Measurements from ENCODE around the gene TSPAN32.
"Not testable (repeated sequence)": the region's sequence is repeated elsewhere in the genome, so short reads cannot be mapped to it uniquely, and the experiment has no call there.

TSPAN32 gene

DNA sequence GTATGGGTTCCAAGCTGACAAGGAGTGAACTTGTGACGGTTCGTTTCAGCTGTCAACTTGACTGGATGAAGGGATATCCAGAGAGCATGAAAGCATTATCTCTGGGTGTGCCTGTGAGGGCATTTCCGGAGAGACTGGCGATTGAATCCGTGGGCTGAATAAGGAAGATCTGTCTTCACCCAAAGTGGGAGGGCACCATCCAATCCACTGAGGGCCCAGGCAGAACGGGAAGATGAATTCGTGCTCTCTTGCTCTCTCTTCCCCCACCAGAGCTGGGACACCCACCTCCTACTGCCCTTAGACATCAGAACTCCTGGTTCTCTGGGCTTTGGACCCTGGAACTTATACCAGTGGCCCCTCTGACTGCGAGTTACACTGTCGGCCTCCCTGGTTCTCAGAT is 59.8 kb downstream of the TSPAN32 start:
- H3K4me1 Mint-ChIP-seq (ENCODE audit: low read depth), result no peaks in the 10 kb centered on the region
- no peak overlapping the region for H3K27ac Mint-ChIP-seq
- no peaks in the 10 kb centered on the region for H3K36me3 Mint-ChIP-seq (ENCODE audit: low read depth)
- no peaks in the 10 kb centered on the region for H3K27me3 Mint-ChIP-seq
- no peaks in the 10 kb centered on the region for H3K9me3 Mint-ChIP-seq
- H3K4me3 Mint-ChIP-seq, result no peak overlapping the region

DNA sequence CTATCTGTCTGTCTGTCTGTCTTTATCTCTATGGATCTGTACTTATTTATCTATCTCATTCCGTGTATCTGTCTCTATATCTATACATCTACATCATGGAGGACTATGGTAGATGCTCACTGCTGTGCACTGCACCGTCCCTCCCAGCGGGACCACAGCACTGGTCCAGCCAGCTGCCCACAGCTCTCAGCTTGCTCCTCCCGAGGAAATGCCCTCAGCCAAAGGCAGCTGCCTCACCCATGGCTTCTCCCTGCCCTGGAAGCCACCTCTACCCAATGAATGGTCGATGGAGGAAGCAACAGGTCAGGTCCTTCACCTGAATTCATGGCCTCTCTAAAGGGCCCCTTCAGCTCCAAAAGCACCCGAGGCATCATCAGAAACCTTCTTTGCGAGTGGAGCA is 60.6 kb downstream of the TSPAN32 start:
- Mint-ChIP-seq H3K4me1 (ENCODE audit: low read depth) (no peaks in the 10 kb centered on the region), H3K27me3 (no peaks in the 10 kb centered on the region), H3K27ac (peak overlapping the region; percentile 1), H3K4me3 (no peak overlapping the region), H3K9me3 (no peaks in the 10 kb centered on the region), H3K36me3 (ENCODE audit: low read depth) (no peaks in the 10 kb centered on the region)

DNA sequence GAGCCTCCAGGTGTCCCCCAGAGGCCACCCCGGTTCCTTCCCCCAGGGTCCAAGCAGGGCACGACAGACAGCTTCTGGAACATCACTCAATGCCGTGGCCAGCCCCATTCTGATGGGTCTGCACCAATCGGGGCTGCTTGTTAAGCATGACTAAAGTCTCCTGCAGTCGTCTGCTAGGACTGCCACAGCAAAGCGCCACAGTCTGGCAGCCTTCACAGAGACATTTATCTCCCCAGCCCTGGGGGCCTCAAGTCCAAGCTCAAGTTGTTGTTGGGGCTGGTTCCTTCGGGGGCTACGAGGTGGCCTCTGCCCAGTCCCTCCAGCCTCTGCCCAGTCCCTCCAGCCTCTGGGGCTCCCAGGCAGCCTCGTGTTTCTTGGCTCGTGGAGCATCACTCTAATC is 61.3 kb downstream of the TSPAN32 start:
- H3K9me3 Mint-ChIP-seq, result no peaks in the 10 kb centered on the region
- H3K27ac Mint-ChIP-seq, result no peak overlapping the region
- no peaks in the 10 kb centered on the region for H3K27me3 Mint-ChIP-seq
- no peaks in the 10 kb centered on the region for H3K36me3 Mint-ChIP-seq (ENCODE audit: low read depth)
- H3K4me3 Mint-ChIP-seq, result no peak overlapping the region
- no peaks in the 10 kb centered on the region for H3K4me1 Mint-ChIP-seq (ENCODE audit: low read depth)

DNA sequence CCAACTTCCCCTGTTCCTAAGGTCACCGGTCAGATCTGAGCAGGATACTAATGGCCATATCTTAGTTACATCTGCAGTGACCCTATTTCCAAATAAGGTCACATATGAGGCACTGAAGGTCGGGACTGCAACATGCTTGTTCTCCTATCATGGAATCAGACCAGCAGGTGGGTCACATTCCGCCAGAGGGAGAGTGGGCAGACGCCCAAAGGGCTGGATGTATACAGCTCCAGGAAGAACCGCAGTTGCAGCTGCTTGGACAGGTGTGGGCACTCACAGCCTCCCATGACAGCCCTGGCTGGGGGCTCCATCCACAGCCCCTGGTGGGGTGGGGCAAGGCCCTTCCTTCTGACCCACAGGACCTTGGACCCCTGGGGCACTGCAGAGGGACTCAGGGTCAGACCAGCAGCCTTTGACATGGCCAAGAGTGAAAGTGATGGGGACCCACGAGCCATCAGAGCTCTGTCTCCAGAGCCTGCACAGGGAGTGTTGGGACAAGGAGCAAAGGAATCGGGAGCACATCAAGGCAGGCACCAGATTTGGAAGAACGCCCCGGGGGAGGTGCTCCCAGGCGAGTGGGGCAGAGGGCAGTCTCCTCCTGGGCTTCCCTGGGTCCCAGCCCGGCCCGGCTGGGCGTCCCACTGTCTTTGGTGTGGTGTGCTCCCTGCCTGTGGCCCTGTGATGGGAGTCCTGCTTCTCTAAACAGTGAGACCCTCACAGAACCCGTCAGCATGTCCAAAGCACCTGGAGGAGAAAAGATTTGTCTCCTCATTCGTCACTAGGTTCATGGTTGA is 62.0 kb downstream of the TSPAN32 start:
- H3K4me3 Mint-ChIP-seq, result no peak overlapping the region
- no peaks in the 10 kb centered on the region for H3K4me1 Mint-ChIP-seq (ENCODE audit: low read depth)
- H3K9me3 Mint-ChIP-seq, result no peaks in the 10 kb centered on the region
- H3K27ac Mint-ChIP-seq, result no peak overlapping the region
- H3K27me3 Mint-ChIP-seq, result no peaks in the 10 kb centered on the region
- no peaks in the 10 kb centered on the region for H3K36me3 Mint-ChIP-seq (ENCODE audit: low read depth)

DNA sequence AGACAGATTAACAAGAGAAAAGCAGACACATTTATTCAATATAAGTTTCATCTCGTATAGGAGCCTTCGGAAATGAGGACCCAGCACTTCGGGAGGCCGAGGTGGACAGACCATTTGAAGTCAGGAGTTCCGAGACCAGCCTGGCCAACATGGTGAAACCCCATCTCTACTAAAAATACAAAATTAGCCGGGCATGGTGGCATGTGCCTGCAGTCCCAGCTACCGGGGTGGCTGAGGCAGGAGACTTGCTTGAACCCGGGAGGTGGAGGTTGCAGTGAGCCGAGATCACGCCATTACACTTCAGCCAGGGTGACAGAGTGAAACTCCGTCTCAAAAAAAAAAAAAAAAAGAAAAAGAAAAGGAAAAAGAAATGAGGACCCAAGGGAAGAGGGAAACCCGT is 62.6 kb downstream of the TSPAN32 start:
- not testable (repeated sequence) for H3K27me3 Mint-ChIP-seq; H3K4me3 Mint-ChIP-seq; H3K9me3 Mint-ChIP-seq; H3K4me1 Mint-ChIP-seq (ENCODE audit: low read depth); H3K27ac Mint-ChIP-seq; H3K36me3 Mint-ChIP-seq (ENCODE audit: low read depth)

DNA sequence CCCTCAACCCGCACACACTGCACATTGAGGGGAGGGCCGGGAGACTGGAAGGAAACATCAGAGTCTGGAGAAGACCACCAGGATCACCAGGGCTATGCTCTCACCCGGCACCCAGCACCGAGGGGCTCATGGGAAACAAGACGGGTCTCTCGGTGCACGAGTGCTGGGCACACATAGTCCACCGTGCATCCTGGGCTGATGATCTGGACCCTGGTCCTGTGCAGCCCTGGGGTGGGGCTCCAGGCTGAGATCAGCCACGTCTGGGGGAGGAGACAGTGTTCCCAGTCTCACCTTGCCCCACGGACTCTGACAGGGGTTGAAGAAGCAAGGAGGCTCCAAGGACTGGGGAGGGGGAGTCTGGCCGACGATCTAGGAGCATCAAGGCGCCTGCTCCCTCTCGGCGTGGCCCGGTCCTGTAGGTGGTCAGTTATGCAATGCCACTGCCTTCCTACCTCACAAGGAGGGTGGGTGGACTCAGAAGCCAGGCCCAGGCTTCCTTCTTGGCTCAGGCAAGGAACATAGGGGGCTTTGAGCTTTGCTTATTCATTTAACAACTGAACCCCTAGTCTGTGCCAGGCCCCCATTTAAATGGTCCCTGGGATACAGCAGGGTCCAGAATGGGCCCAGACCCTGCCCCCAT is 63.9 kb downstream of the TSPAN32 start:
- Mint-ChIP-seq H3K27ac (no peak overlapping the region), H3K4me1 (ENCODE audit: low read depth) (no peaks in the 10 kb centered on the region), H3K27me3 (no peaks in the 10 kb centered on the region), H3K9me3 (no peaks in the 10 kb centered on the region), H3K36me3 (ENCODE audit: low read depth) (no peaks in the 10 kb centered on the region), H3K4me3 (no peak overlapping the region)

DNA sequence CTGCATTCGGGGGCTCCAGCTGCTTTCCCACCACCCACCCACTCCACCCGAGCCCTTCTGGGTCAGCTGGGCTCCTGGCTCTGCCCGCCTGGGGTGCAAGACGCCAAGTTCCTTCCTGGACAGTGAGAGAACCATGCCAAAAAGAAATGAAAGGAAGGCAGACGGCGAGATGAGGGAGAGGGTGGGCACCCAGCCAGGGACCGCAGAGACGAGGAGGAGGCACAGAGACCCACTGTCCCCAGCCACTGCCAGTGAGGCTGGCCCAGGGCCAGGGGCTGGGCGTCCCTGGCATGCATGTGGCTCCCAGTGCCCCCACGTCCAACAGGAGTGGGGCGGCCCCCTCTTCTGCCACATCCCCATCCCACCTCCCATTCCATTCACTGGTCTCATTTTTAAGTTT is 64.5 kb downstream of the TSPAN32 start:
- no peak overlapping the region for H3K4me3 Mint-ChIP-seq
- no peaks in the 10 kb centered on the region for H3K36me3 Mint-ChIP-seq (ENCODE audit: low read depth)
- H3K27me3 Mint-ChIP-seq, result no peaks in the 10 kb centered on the region
- no peak overlapping the region for H3K27ac Mint-ChIP-seq
- H3K4me1 Mint-ChIP-seq (ENCODE audit: low read depth), result no peaks in the 10 kb centered on the region
- no peaks in the 10 kb centered on the region for H3K9me3 Mint-ChIP-seq

DNA sequence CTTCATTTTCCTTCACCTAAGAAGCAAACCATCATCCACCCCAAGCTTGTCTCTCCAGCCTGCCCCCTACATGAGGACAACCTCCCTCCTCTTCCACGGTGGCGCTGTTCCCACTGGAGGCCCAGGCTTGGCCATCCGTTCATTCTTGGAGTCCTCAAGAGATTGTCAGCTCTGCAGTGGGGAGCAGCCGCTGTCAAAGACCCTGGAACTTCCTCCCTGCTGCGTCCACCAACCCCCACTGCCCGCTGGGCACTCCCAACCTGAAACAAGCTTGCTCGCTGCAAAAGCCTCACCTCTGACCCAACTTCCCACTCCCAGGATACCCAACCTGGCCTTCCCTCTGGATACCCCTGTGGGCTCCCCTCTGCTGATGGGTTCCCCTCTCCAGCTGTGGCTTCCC is 64.9 kb downstream of the TSPAN32 start:
- no peaks in the 10 kb centered on the region for H3K9me3 Mint-ChIP-seq
- H3K4me1 Mint-ChIP-seq (ENCODE audit: low read depth), result no peaks in the 10 kb centered on the region
- no peaks in the 10 kb centered on the region for H3K36me3 Mint-ChIP-seq (ENCODE audit: low read depth)
- H3K4me3 Mint-ChIP-seq, result no peak overlapping the region
- H3K27me3 Mint-ChIP-seq, result no peaks in the 10 kb centered on the region
- H3K27ac Mint-ChIP-seq, result no peak overlapping the region

DNA sequence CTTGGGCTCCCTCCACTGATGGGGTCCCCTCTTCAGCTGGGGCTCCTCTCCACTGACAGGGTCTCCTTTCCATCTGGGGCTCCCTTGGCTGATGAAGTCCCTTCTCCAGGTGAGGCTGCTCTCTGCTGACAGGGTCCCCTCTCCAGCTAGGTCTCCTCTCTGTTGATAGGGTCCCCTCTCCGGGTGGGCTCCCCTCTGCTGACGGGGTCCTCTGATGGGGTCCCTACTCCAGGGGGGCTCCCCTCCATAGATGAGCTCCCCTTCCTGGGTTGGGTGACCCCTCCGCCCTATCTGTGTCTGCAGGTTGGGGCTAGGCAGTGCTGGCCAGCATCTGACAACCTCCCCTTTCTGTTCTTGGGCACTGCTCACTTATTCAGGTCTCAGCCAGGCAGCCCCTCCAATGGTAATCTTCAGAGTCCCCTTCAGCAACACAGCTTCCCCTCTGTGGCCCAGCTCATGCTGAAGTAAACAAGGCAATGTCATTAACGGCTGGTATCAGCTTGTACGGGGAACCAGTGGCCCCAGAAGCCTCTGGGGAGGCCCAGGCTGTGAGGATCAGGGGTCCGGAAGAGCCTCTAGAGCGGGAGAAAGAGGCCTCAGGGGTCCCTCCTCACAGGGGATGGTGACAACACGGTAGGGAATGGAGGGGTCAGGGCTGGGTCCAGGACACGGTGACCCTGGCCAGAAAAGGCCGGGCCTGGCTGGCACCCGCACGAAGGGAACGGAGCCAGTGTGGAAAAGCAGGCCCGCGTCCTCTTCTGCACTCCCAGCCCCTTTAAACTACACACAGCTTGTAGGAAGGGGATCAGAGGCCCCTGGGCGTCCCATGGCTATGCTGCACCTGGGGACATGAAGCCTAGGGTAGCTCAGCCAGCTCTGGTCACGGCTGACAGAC is 65.7 kb downstream of the TSPAN32 start:
- no peaks in the 10 kb centered on the region for H3K27me3 Mint-ChIP-seq
- H3K36me3 Mint-ChIP-seq (ENCODE audit: low read depth), result no peaks in the 10 kb centered on the region
- H3K9me3 Mint-ChIP-seq, result no peaks in the 10 kb centered on the region
- no peak overlapping the region for H3K4me3 Mint-ChIP-seq
- H3K4me1 Mint-ChIP-seq (ENCODE audit: low read depth), result no peaks in the 10 kb centered on the region
- no peak overlapping the region for H3K27ac Mint-ChIP-seq
